Breast epithelium (tissue), 4 donors: ENCODE results near the gene GPR15. TPM values are rescaled to one million over a fixed set of nuclear protein-coding genes. Genes with fewer than 3 reads are reported as not detected.

Experiments used
- DNase-seq, 2 donors: peaks; one replicate each; pipeline ENCODE4 v3.0.0-alpha.2; 2019; ENCODE audit warnings: low spot score in 2 of 2
- H3K27ac ChIP-seq, 2 donors: fragments of 200-600 bp; sonication (generic) in 1 of 2; one replicate each; pipeline ENCODE4 v1.5.1; 2016 to 2019; ENCODE audit warnings: mild to moderate bottlenecking in 1 of 2
- H3K27me3 ChIP-seq, 2 donors: fragments of 200-600 bp; sonication (generic) in 1 of 2; one replicate each; pipeline versions ENCODE4 v1.5.1 to v1.6.0; 2017 to 2019; ENCODE audit warnings: control low read depth in 1 of 2, mild to moderate bottlenecking in 1 of 2
- H3K36me3 ChIP-seq: fragments of 200-600 bp; one replicate; pipeline ENCODE4 v1.5.1; 2019
- H3K4me1 ChIP-seq, 2 donors: fragments of 200-600 bp; sonication (generic); one replicate each; pipeline ENCODE4 v1.5.1; 2016 to 2019; ENCODE audit warnings: control low read depth in 1 of 2
- H3K4me3 ChIP-seq, 3 donors: fragments of 200-600 bp; sonication (generic); 1 replicate in 2 of 3; 2 replicates in 1 of 3; pipeline ENCODE4 v1.5.1; 2016 to 2019; ENCODE audit warnings: mild to moderate bottlenecking in 3 of 3, moderate library complexity in 2 of 3
- H3K9me3 ChIP-seq, 2 donors: fragments of 200-600 bp; sonication (generic) in 1 of 2; one replicate each; pipeline ENCODE4 v1.5.1; 2016 to 2019; ENCODE audit warnings: control low read depth in 1 of 2
- POLR2A ChIP-seq: fragments of 450-650 bp; IDR thresholded peaks from one replicate; pipeline ENCODE4 v1.6.1; 2016; ENCODE audit warnings: antibody characterized with exemption, mild to moderate bottlenecking, moderate library complexity
- POLR2AphosphoS5 ChIP-seq, 3 donors: sonication (generic); formaldehyde crosslinking; IDR thresholded peaks; one replicate each; pipeline ENCODE4 v1.6.1; 2017; ENCODE audit warnings: antibody characterized with exemption in 3 of 3
- intact Hi-C: fragments of 100-400 bp; cut with DNase I; formaldehyde crosslinking; loops from one replicate; pipeline ENCODE4 v1.15.1; 2023; ENCODE audit warnings: low total_unique reads
- total RNA-seq, 3 donors: library from RNA; depleted of rRNA; stranded (reverse); fragments of >200 nt; gene quantifications; one replicate each; pipeline ENCODE4 v1.1.0, GENCODE V29; 2016
- TF ChIP-seq, protein P1 (sequence below), 3 donors: fragments of 450-650 bp; IDR thresholded peaks; one replicate each; pipeline ENCODE4 v1.5.1; 2016 to 2017; ENCODE audit warnings: antibody characterized with exemption in 3 of 3, mild to moderate bottlenecking in 3 of 3, moderate library complexity in 3 of 3

GPR15 gene
- total RNA-seq, 3 donors from 2014 or later, result 0.59 to 1.6 TPM; not detected in 1

DNA sequence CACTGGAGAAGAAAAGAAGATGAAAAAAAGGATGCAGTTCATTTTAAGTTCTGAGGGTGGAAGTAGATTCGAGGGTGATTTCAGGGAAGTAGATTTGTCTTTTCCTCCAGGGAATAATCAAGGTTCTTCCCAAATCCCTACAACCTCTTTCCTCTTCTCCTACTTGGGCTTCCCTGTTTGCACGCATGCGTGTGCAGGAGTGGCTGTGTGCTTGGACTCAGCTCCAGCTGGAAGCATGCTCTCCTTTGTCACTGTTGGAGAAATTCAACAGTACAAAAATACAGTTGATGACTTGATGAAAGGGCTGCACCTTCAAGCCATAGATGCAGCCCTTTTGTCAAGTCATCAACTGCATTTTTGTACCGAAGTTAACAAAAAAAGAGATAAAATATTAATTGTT lies 30.5 kb upstream of the GPR15 start:
- TF ChIP-seq POLR2A (no peak), POLR2AphosphoS5 (IDR thresholded peaks at IDR 0.05) (no peak)
- TF ChIP-seq, protein P1, sequence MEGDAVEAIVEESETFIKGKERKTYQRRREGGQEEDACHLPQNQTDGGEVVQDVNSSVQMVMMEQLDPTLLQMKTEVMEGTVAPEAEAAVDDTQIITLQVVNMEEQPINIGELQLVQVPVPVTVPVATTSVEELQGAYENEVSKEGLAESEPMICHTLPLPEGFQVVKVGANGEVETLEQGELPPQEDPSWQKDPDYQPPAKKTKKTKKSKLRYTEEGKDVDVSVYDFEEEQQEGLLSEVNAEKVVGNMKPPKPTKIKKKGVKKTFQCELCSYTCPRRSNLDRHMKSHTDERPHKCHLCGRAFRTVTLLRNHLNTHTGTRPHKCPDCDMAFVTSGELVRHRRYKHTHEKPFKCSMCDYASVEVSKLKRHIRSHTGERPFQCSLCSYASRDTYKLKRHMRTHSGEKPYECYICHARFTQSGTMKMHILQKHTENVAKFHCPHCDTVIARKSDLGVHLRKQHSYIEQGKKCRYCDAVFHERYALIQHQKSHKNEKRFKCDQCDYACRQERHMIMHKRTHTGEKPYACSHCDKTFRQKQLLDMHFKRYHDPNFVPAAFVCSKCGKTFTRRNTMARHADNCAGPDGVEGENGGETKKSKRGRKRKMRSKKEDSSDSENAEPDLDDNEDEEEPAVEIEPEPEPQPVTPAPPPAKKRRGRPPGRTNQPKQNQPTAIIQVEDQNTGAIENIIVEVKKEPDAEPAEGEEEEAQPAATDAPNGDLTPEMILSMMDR (IDR thresholded peaks at IDR 0.05), result no peak

GRCh38 chr3:98501863-98502576 lies 29.8 kb upstream of the GPR15 start:
- Histone ChIP-seq H3K36me3 (no peaks in the 10 kb centered on the region), H3K4me1 (no peaks in the 10 kb centered on the region)
- TF ChIP-seq POLR2AphosphoS5 (IDR thresholded peaks at IDR 0.05) (no peak), POLR2A (no peak)
- TF ChIP-seq, protein P1 (IDR thresholded peaks at IDR 0.05), result no peak

More for the DNA sequence above, 30.5 kb upstream of the GPR15 start:
- H3K4me1 ChIP-seq, result no peaks in the 10 kb centered on the region
- H3K9me3 ChIP-seq, result no peaks in the 10 kb centered on the region
- intact Hi-C loops, result no loop called here
- no peak overlapping the region for H3K27ac ChIP-seq
- H3K36me3 ChIP-seq, result no peaks in the 10 kb centered on the region
- no peak for DNase-seq
- H3K4me3 ChIP-seq, result no peak overlapping the region
- no peaks in the 10 kb centered on the region for H3K27me3 ChIP-seq

DNA sequence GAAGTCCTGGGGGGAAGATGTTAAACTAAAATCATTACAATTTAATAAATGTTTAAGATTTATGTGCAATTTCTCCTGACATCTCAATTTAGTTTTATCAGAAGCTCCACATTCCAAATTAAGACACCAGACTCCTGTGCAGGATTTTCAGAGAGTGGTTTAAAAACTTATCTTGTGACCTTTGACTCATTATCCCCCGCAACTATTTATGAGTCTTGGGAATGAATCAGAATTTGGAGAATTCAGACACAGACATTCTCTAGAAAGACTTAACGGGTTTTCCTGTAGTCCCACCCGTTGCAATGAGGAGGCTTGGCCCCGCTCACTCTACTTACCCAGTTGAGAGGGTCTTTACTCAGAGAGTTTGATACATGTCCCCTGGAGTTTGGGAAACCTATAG lies 27.2 kb upstream of the GPR15 start:
- intact Hi-C loops, result no loop called here
- no peak overlapping the region for H3K4me3 ChIP-seq
- H3K9me3 ChIP-seq, result no peaks in the 10 kb centered on the region
- no peaks in the 10 kb centered on the region for H3K27me3 ChIP-seq
- no peaks in the 10 kb centered on the region for H3K36me3 ChIP-seq
- no peak for DNase-seq
- TF ChIP-seq, protein P1 (IDR thresholded peaks at IDR 0.05), result no peak
- H3K4me1 ChIP-seq, result no peaks in the 10 kb centered on the region
- H3K27ac ChIP-seq, result no peak overlapping the region

More at GRCh38 chr3:98501863-98502576, 29.8 kb upstream of the GPR15 start:
- no peak for DNase-seq
- Histone ChIP-seq H3K4me3 (no peak overlapping the region), H3K27ac (no peak overlapping the region), H3K9me3 (no peaks in the 10 kb centered on the region), H3K27me3 (no peaks in the 10 kb centered on the region)
- intact Hi-C loops, result no loop called here

DNA sequence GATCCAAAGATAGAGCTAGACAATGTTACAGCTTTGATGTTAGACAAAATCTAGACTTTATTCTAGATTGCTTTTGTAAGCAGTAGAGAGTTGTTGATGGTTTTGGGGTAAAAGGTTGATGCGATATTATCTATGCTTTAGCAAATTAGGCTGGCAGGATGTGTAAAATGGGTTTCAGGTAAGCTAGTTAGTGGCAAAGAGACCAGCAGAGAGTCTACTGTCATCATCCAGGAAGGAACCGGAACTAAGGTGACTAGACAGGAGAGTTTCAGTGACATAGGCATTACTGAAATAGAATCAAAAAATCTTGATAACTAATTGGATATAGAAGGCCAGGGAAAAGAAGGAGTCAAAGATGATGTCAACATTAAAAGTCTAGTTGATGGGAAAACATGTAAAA lies 23.2 kb upstream of the GPR15 start:
- Histone ChIP-seq H3K4me1 (no peaks in the 10 kb centered on the region), H3K4me3 (no peak overlapping the region), H3K27ac (no peak overlapping the region), H3K36me3 (no peaks in the 10 kb centered on the region), H3K9me3 (no peaks in the 10 kb centered on the region), H3K27me3 (no peaks in the 10 kb centered on the region)
- intact Hi-C loops, result no loop called here
- TF ChIP-seq, protein P1 (IDR thresholded peaks at IDR 0.05), result no peak
- no peak for TF ChIP-seq POLR2A
- no peak for TF ChIP-seq POLR2AphosphoS5 (IDR thresholded peaks at IDR 0.05)
- DNase-seq, result no peak

DNA sequence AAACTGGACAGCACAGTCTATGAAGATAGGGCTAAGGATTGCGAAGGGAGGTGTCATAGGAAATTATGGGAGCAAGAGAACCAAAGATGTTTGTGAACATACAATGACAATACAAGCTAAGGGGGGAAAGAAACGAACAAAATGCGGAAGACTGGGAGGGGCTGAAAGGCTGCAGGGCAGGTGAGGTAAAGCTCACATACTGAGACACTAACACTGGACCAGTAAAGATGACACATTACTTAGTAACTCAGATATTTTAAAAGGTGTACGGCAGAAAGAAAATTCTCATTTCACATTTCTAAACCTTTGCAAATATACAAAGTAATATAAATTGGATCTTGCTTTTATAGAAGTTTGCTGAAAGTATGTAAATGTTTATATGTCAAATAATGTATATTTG lies 19.2 kb upstream of the GPR15 start:
- intact Hi-C loops, result no loop called here
- Histone ChIP-seq H3K9me3 (no peaks in the 10 kb centered on the region), H3K27ac (no peak overlapping the region), H3K4me3 (no peak overlapping the region), H3K27me3 (no peaks in the 10 kb centered on the region), H3K4me1 (no peaks in the 10 kb centered on the region), H3K36me3 (no peaks in the 10 kb centered on the region)
- TF ChIP-seq, protein P1 (IDR thresholded peaks at IDR 0.05), result no peak
- TF ChIP-seq POLR2A, result no peak
- DNase-seq, result no peak
